Islet of Langerhans (tissue), 1 donor: ENCODE measurements around the gene DRAP1.
"Not testable (repeated sequence)": the region's sequence is repeated elsewhere in the genome, so short reads cannot be mapped to it uniquely, and the experiment has no call there.

Experiments
- FAIRE-seq: peaks from one replicate; lab custom pipeline; 2011; peaks lifted over from hg19 to GRCh38; lab: Jason Lieb, UNC

Gene DRAP1

DNA sequence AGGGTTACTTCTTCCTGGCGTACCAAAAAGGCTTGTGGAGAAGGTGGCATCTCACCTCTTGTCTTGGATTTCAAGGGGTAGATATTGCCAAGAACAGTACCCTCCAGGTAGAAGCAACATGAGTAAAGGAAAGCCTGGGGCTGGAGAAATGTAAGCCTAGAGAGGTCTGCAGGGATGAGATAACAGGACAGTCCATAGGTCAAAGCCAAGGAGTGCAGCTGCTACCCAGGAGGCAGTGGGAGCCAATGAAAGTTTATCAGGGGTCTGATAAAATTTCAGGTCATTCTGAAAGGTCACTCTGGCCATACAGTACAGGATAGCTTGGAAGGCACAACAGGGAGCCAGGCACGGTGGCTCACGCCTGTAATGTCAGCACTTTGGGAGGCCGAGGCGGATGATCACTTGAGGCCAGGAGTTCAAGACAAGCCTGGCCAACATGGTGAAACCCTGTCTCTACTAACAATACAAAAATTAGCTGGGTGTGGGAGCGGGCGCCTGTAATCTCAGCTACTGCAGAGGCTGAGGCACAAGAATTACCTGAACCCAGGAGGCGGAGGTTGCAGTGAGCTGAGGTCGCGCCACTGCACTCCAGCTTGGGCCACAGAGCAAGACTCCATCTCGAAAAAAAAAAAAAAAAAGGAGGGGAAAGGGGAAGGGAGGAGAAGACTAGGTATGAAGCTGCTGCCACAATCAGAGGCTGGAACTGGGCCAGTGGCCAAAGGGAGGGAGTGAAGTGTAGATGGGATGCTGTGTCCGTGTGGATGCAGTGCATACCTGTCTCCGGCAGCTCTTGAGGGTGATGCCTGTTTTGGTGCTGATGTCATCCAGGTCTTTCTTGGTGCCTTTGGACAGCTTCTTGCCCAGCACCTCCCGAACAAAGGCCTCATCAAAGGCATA is 32.2 kb upstream of the DRAP1 start:
- FAIRE-seq = no peak

DNA sequence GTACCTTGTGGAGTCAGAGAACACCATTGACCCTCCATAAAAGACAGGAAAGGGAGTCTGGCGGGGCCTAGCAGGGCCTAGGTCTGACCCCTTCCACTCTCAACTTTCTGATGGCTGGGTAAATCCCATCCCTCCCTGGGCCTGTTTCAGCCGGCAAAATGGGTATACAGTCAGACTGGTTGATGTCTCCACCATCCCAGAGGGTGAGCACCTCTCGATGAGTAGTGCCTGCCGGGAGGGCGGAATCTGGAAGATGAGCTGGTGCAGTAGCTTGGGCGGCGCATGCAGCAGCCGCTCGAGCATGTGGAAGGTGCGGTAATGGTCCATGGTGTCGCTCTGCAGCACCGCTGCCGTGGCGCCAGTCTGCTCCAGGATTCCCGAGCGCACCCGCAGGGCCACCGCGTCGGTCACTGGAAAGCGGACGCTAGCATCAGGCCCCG is 31.5 kb upstream of the DRAP1 start:
- no peak for FAIRE-seq

DNA sequence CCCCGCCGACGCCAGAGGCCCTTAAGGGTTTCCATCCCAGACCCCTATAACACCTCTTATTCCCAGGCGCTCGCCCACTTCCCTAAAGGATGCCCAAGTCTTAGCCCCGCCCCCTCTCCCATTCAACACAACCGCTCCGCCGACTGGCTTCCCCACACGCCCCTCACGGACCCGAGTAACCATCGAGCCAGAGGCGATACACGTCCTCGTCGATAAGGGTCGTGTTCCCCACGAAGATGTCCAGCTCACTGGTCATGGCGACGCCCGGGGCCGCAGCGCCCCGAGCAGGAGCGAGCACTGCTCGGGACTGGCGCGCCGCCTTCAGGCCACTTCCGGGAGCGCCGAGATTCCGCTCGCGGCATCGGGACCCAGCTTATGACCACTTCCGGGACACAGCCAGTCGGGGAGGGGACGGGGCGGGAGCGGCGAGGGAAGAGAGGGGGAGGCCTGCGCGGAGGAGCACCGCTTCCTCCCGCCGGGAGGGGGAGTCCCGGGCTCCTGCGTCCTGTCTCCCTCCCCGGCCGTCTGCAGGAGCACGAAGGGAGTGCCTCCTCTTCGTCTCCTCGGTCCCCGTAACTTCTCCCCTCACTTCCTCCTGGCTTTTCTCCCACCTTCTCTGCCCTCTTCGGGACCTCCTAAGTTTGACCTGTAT is 30.9 kb upstream of the DRAP1 start, which contains the start of gene FIBP:
Gene FIBP (minus strand): TSS at position 309 of the 652 bp plus-strand sequence. CDS start 53 bp downstream, at position 256.
- FAIRE-seq = no peak

DNA sequence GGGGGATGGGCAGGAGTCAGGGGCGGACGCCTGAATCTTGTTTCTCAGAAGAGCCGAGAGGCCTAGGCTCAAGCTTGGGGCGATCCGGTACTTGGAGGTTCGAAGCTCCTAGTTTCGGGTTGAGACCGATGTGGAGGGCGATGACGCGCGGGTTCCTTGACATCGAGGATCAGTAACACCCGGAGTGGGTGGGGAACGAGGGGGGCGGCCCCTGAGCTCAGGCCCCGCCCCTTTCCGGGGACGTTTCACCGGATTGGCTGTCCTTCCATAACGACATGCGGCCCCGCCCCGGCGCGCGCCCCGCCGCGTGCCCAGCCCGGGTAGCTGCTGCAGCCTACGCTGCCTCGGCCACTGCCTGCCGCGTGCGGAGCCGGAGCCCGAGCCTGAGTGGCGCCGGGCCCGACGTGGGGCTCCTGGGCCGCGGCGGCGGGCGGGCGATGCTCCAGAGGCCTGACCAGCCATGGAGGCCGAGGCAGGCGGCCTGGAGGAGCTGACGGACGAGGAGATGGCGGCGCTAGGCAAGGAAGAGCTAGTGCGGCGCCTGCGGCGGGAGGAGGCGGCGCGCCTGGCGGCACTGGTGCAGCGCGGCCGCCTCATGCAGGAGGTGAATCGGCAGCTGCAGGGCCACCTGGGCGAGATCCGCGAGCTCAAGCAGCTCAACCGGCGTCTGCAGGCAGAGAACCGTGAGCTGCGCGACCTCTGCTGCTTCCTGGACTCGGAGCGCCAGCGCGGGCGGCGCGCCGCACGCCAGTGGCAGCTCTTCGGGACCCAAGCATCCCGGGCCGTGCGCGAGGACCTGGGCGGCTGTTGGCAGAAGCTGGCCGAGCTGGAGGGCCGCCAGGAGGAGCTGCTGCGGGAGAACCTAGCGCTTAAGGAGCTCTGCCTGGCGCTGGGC is 28.7 kb upstream of the DRAP1 start, which contains the start of gene CCDC85B:
Gene CCDC85B (plus strand): TSS at position 350 of the 895 bp plus-strand sequence. CDS start 111 bp downstream, at position 461.
- no peak for FAIRE-seq

DNA sequence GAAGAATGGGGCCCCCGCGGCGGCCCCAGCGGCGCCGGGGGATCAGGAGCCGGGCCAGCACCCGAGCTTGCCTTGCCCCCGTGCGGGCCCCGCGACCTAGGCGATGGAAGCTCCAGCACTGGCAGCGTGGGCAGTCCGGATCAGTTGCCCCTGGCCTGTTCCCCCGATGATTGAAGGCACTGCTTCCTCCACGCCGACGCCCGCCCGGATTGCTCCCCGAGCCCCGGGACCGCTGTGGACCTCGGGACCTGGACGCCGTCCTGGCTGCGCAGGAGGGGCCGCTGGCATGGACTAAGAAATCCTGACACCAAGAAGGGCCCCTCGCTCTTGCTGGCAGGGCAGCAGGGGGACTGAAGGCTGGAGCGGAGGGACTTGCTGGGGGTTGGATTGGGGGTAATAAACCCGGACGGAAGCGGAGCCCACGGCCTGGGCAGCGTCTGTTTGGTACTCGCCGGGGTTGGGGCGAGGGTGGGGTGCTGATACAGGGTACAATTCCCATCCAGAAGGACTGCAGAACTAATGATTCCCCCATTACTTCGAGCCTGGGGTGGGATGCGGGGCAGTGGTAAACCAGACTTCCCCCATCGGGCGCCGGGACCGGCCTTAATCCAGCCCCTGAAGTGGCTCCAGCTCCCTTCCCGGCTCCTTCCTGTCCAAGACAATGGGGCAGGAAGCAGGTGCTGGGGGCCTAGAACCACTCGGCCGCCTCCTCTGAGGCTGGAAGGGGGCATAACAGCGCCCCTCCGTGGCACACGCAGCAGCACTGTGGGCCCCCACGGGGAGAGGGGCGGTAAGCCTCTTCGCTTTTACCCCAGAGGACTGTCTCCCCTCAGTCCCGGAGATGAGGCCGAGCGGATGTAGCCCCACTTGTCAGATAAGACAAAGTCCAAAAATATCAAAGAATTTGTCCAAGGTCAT is 27.7 kb upstream of the DRAP1 start:
- FAIRE-seq = no peak

DNA sequence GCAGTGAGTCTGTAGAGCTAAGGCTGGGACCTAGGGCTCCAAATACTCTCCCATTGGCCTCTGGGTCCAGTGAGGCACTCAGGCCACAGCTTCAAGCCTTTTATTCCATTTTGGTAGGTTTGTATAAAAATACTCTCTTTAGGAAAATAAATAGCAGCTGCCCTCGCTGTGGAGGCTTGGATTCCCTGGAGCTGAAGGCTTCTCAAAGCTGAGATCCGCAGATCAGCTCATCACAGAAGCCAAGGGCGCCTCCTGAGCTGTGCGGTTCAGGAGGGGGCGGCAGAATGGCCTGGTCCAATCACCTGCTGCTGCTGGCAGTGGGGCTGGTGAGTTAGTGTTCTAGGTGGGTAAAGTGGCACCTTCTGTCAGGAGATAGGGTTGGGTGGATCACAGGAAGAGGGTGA is 27.1 kb upstream of the DRAP1 start:
- not testable (repeated sequence) for FAIRE-seq

DNA sequence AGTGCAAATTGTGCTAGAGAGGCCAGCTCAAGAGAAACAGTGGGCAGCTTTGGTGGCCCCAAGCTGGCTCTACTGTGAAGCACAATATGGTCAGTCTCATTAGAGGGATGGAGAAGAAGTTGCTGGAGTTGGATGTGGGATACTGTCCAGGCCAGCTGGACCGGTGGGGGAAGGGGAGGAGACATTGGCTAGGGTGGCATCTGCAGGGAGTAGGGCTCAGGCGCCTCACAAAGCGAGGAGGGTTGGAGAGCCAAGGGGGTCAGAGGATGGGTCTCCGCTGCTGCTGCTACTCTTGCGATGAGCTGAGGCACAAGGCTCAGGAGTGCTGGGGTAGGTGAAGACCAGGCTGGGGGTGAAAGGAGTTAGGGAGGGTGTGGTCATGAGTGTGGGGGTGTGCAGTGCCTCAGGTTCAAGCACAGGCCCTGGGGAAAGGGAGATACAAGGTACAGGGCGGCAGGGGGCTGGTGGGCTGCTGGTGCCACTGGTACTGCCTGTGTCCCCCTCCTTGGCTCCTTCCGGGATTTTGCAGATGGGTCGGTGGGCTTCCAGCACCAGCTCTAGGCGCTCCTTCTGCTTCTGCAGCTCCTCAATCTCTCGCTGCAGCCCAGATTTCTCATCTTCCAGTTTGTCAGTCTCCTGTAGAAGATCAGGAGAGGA is 26.4 kb upstream of the DRAP1 start:
- no peak for FAIRE-seq

DNA sequence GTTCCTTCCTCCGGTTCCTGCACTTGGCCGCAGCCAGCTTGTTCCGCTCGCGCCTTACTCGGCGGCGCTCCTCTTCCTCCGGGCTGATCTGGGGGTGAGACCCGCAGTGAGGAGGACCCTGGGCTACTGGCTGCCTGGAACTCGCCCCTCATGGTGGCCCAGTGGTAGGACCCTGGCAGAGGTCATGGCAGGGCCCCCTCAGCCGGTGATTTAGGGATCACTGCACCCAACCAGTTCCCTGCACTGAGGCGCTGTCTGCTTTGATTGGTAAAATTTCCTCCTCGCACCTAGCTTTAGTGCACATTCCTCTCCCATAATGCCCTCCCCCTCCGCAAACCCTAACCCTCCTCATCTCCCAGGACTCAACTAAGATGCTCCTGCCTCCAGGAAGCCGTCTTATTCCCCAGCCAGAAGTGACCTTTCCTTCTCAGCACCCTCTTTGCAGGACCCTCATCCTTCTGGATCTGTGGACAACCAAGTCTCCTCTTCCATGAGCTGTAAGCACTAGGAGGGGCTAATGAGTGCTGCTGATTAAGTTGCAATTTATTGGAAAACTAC is 25.1 kb upstream of the DRAP1 start:
- no peak for FAIRE-seq

DNA sequence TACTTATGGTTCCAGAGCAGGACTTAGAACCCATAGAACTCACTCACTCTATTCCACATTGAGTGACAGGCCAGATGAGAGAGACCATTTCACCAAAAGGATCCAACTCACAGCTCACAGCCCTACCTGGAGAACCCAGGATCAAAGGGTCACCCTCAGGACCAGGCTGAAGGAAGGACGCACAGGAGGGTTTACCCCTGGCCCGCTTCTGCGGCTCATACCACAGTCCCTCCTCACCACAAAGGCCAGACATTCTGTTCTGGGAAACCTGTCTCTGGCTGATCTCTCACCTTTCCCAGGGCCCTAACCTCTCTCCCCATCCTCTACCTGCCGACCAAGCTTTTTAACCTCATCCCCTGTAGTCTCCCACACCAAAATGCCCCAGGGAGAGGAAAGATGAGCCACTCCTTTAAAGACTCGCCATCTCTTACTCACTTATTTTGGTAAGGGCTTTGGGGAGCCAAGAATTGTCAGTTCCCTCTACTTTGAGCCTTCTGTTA is 23.7 kb upstream of the DRAP1 start:
- no peak for FAIRE-seq

DNA sequence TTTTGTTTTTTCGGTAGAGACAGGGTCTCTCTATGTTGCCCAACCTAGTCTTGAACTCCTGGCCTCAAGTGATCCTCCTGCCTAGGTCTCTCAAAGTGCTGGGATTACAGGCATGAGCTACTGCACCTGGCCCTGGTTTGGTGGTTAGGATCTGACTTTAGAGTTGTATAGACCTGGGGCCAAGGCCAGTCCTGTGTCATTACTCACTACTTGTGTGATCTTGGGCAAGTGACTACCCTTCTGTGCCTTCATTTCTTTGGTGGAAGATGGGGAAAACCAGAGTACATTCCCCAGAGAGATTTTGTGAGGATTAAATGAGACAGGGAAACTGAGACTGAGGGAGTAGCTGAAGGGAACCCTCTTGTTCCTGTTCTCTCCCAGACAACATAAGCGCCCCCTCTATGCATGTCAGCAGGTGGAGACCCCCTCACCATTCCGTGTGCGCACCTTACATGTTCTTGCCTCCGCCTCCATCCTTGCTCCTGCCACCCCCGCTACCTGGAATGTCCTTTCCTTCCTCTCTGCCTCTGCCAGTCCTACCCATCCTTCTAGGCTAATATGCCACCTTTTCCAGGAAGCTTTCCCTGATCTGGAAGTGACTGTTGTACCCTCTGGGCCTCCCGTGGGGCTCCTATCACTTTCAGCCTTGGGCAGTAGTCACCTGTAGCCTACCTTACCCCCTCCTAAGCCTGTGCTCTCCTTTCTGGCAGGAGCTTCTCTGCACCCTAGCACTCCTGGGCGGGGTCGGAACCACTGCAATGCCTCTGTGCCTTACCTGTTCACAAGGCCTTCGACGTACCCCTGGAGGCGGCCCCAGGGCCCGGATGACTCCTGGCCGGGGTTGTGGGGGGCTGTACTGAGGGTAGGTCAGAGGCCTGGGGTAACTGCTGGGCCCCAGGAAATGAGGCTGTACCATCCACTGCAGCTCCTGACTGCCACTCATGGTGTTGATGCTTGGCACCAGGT is 22.9 kb upstream of the DRAP1 start:
- no peak for FAIRE-seq

DNA sequence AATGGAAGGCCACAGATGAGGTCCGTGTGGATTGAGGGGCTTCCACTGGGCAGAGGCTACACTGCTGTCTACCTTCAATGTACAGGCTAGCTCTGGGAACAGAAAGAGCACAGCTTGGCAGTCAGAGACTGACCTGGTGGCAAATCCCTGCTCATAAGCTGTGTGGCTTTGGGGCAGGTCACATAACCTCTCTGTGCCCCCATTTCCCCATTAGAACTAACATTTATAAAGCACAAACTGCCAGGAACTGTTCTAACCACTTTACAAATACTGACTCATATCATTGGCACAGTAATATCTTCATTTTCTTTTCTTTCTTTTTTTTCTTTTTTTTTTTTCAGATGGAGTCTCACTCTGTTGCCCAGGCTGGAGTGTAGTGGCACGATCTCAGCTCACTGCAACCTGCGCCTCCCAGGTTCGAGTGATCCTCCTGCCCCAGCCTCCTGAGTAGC is 22.2 kb upstream of the DRAP1 start:
- FAIRE-seq = no peak

DNA sequence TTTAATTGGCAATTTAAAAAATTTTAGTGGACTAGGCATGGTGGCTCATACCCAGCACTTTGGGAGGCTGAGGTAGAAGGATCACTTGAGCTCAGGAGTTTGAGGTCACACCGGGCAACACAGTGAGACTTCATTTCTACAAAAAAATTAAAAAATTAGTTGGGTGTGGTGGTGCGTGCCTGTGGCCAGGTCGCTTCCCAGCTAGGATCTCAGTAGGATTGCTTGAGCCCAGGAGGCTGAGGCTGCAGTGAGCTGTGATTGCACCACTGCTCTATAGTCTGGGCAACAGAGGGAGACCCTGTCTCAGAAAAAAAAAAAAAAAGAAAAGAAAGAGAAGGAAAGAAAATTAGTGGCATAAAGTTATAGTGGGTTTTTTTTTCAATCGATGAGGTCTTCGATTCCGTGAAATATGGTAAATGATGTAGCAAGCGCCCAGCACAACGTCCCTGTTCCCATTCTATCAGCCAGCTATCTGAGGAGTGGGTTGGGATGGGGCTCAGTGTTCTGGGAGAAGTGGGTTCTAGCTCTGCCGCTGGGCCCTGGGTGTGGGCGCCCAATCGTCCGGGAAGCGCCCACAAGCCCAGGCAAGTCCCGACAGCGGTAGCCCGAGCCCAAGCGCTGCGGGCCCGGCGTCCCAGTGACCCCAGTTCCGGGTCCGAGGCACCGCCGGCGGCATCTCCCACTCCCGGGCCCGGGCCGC is 20.4 kb upstream of the DRAP1 start:
- FAIRE-seq = no peak

DNA sequence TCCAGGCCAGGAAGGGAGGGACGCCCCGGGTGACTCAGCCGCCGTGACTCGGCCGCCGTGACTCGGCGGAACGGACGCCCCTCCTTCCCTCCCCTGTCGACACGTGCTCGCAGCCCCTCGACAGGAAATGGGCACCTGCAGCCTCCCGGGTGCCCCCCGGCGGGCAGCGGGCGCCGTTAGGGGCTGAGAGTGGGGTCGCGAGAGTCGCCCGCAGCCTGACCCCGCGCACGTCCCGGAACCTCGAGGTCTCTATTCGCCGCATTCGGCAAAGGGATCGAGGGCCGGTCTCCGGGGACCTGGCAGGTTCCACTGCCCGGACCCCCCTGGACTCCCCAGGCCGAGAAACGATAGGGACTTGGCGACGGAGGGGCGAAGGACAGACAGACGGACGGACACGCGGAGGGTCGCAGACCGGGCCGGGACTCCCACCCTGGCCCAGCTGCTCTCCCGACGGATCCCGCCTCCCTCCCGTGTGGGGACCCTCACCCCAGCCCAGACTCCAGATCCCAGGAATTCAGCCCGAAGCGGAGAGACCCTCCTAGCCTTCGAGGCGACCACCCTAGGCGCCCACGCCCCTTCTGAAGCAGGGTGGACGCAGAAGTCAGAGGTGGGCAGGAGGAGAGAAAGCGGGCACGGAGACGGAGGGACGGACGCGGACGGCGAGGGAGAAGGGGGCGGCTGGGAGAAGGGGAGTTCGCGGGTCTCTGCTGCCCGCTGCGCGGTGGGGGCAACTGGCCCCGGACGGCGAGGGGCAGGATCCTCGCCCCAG is 19.7 kb upstream of the DRAP1 start:
- FAIRE-seq = no peak

DNA sequence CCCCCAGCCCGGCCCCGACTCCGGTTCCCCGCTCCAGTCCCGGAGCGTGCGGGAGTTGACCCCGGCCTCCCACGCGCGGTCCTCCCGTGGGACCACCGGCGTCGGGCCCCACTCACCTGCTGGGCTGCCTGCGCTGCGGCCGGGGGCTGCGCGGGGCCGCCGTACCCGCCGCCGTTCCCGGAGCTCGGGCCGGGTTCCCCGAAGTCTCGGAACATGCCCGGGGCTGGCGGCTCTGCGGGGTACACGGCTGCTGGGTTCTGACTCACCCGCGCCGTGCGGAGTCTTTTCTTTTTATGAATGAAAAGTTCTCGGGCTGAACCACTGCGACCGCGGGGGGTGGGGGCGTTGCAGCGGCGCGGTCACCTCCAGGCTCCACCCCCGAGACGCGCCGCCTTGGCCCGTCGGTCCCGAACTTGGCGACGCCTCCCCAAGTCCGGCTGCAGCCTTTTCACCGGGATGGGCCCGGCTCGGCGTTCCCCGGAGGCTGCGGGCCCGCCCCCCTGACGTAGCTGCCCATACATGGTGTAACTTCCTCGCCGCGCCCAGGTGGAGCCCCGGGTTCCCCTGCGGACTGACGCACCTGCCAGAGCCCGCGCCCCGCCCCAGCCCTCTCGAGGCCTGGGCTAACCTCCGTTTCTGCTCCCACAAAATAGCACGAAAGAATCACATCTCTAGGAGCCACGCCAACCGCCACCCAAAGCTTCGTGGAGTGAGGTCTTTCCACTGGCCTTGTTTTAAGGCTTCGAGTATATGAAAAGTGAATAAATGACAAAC is 18.9 kb upstream of the DRAP1 start, which contains the start of gene FOSL1:
Gene FOSL1 (minus strand): TSS at position 264 of the 774 bp plus-strand sequence. CDS start 49 bp downstream, at position 215.
- no peak for FAIRE-seq

DNA sequence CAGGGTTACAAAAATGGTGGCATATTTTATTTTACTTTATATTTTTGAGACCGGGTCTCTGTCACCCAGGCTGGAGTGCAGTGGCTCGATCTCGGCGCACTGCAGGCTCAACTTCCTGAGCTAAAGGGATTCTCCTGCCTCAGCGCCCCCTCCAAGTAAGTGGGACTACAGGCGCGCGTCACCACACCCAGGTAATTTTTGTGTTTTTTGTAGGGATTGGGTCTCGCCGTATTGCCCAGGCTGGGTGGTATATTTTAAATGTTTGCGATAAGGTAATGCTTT is 18.4 kb upstream of the DRAP1 start:
- FAIRE-seq = no peak

DNA sequence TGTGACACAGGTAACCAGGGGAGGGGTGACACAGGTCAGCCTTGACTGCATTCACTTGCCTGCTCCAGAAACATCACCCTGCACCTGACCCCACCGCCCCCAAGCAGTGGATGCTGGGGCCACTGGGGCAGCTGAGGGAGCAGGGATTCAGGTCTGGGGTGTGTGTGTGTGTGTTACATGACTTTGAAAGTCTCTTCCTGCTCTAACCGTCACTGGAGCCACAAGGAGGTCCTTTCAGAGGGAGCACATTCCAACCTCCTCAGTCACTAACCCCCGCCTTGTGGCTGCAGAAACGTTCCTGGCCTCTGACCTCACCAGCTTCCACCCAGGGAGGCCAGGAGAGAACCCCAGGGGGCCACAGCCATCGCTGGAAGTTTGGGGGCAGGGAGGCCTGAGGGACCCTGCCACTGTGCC is 16.2 kb upstream of the DRAP1 start:
- FAIRE-seq = no peak

DNA sequence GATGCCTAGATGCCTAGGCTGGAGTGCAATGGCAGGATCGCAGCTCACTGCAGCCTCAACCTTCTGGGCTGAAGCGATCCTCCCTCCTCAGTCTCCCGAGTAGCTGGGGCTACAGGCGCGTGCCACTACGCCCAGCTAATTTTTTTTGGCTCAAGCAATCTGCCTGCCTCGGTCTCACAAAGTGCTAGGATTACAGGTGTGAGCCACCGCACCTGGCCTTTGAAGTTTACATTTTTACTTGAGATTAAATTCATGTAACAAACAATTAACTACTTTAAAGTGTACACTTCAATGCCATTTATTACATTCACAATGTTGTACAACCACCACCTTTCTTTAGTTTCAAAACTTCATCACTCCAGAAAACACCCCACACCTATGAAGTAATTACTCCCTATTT is 15.5 kb upstream of the DRAP1 start:
- no peak for FAIRE-seq
